Neuronal stem cell (in vitro differentiated cells): ENCODE data around the gene FRY.

Experiments used
- DNase-seq: peaks from one replicate; pipeline ENCODE4 v3.0.0-alpha.2; 2013; ENCODE audit warnings: low spot score
- H2AFZ ChIP-seq: one replicate; pipeline ENCODE4 v1.6.1; 2013; ENCODE audit warnings: mild to moderate bottlenecking, low read length, inconsistent platforms
- H2AK5ac ChIP-seq: 2 replicates; pipeline ENCODE4 v1.6.1; 2013; ENCODE audit warnings: low read depth, mild to moderate bottlenecking, inconsistent platforms, low read length, moderate library complexity, mixed read lengths
- H2BK120ac ChIP-seq: 2 replicates; pipeline ENCODE4 v1.6.1; 2013; ENCODE audit warnings: low read depth, mild to moderate bottlenecking, inconsistent platforms, low read length, moderate library complexity, mixed read lengths
- H2BK12ac ChIP-seq: one replicate; pipeline ENCODE4 v1.6.1; 2013; ENCODE audit warnings: low read length, inconsistent platforms
- H2BK15ac ChIP-seq: 2 replicates; pipeline ENCODE4 v1.6.1; 2013; ENCODE audit warnings: mild to moderate bottlenecking, low read length, inconsistent platforms, mixed read lengths
- H2BK5ac ChIP-seq: one replicate; pipeline ENCODE4 v1.6.1; 2013; ENCODE audit warnings: inconsistent platforms, mild to moderate bottlenecking, low read length, moderate library complexity
- H3K14ac ChIP-seq: one replicate; pipeline ENCODE4 v1.6.1; 2013; ENCODE audit warnings: low read length, inconsistent platforms
- H3K18ac ChIP-seq: 2 replicates; pipeline ENCODE4 v1.6.1; 2013; ENCODE audit warnings: low read length, inconsistent platforms
- H3K23ac ChIP-seq: 2 replicates; pipeline ENCODE4 v1.6.1; 2013; ENCODE audit warnings: low read depth, mild to moderate bottlenecking, mixed read lengths, low read length, inconsistent platforms; ENCODE audit not compliant: poor library complexity
- H3K27ac ChIP-seq: replicated peaks from 3 replicates; pipeline ENCODE4 v1.5.1; 2013; ENCODE audit warnings: low read length, inconsistent platforms
- H3K27me3 ChIP-seq, 3 experiments: 2 replicates each; pipeline ENCODE4 v1.6.1; 2013; ENCODE audit warnings: low read length in 3 of 3, mild to moderate bottlenecking in 2 of 3, inconsistent platforms in 1 of 3, low read depth in 1 of 3, mixed read lengths in 1 of 3, moderate library complexity in 1 of 3; ENCODE audit not compliant: control insufficient read depth in 3 of 3, insufficient read depth in 3 of 3
- H3K36me3 ChIP-seq, 2 donors: replicated peaks in 1 of 2; 2 replicates each; pipeline ENCODE4 v1.6.1; 2013; ENCODE audit warnings: low read length in 2 of 2; ENCODE audit not compliant: control insufficient read depth in 2 of 2, insufficient read depth in 2 of 2
- H3K4ac ChIP-seq: 2 replicates; pipeline ENCODE4 v1.6.1; 2013; ENCODE audit warnings: inconsistent platforms, mild to moderate bottlenecking, low read length, moderate library complexity
- H3K4me1 ChIP-seq, 2 donors: 1 replicate in 1 of 2; 2 replicates in 1 of 2; pipeline ENCODE4 v1.6.1; 2013; ENCODE audit warnings: low read length in 2 of 2, low read depth in 1 of 2; ENCODE audit not compliant: control insufficient read depth in 2 of 2, insufficient read depth in 1 of 2
- H3K4me2 ChIP-seq: one replicate; pipeline ENCODE4 v1.6.1; 2013; ENCODE audit warnings: mild to moderate bottlenecking, low read length, inconsistent platforms; ENCODE audit not compliant: insufficient read depth, poor library complexity, severe bottlenecking
- H3K4me3 ChIP-seq, 2 donors: 2 replicates each; pipeline ENCODE4 v1.5.1; 2013; ENCODE audit warnings: low read length in 2 of 2, mild to moderate bottlenecking in 2 of 2, inconsistent platforms in 1 of 2, moderate library complexity in 1 of 2
- H3K79me1 ChIP-seq: one replicate; pipeline ENCODE4 v1.6.1; 2013; ENCODE audit warnings: low read depth, mild to moderate bottlenecking, inconsistent platforms, low read length, moderate library complexity
- H3K9ac ChIP-seq: one replicate; pipeline ENCODE4 v1.6.1; 2013; ENCODE audit warnings: mild to moderate bottlenecking, low read depth, low read length, inconsistent platforms; ENCODE audit not compliant: poor library complexity
- H3K9me3 ChIP-seq, 2 donors: replicated peaks in 1 of 2; 2 replicates each; pipeline versions ENCODE3 to v1.6.1; 2013; ENCODE audit warnings: low read length in 2 of 2, mild to moderate bottlenecking in 2 of 2, inconsistent platforms in 1 of 2, low read depth in 1 of 2, mixed read lengths in 1 of 2, moderate library complexity in 1 of 2; ENCODE audit not compliant: control insufficient read depth in 2 of 2, insufficient read depth in 1 of 2
- H4K8ac ChIP-seq: one replicate; pipeline ENCODE4 v1.6.1; 2013; ENCODE audit warnings: low read depth, mild to moderate bottlenecking, inconsistent platforms, low read length, moderate library complexity
- H4K91ac ChIP-seq: one replicate; pipeline ENCODE4 v1.6.1; 2013; ENCODE audit warnings: low read length, low read depth, mild to moderate bottlenecking, inconsistent platforms; ENCODE audit not compliant: poor library complexity
- WGBS, 2 donors: extraction: QIAGEN DNeasy Blood & Tissue Kit; methylation state at CpG; one replicate each; pipeline ENCODE4 v1.1.7; 2013; ENCODE audit warnings: missing lambda C conversion rate in 2 of 2, mixed read lengths in 1 of 2; ENCODE audit not compliant: insufficient read length in 2 of 2, insufficient replicate concordance in 1 of 2; ENCODE audit errors: extremely low coverage in 2 of 2; 5-methylcytosine and 5-hydroxymethylcytosine counted together

The FRY gene

GRCh38 chr13:32256243-32256642 is 224.7 kb downstream of the FRY start:
- Histone ChIP-seq H3K27me3 (no peaks in the 10 kb centered on the region), H3K36me3 (no peaks in the 10 kb centered on the region), H3K4me2 (no peak overlapping the region), H2BK5ac (no peak overlapping the region), H3K4me3 (no peak overlapping the region), H4K91ac (no peak overlapping the region), H2BK120ac (no peak overlapping the region), H2BK15ac (no peak overlapping the region), H3K4ac (no peak overlapping the region), H3K9me3 (no peaks in the 10 kb centered on the region), H4K8ac (no peak overlapping the region), H2BK12ac (no peak overlapping the region), H3K9ac (no peak overlapping the region), H2AK5ac (no peak overlapping the region), H2AFZ (no peak overlapping the region), H3K79me1 (no peaks in the 10 kb centered on the region), H3K18ac (no peak overlapping the region), H3K23ac (no peak overlapping the region), H3K4me1 (peaks cover 4 to 5% of the 10 kb centered on the region in 2 donors), H3K27ac (no peak overlapping the region), H3K14ac (no peak overlapping the region)
- no peak for DNase-seq
- no CpG with 5 or more reads among the region's 4 CpGs for WGBS, 2 donors

GRCh38 chr13:32257649-32258048 is 226.1 kb downstream of the FRY start:
- no peaks in the 10 kb centered on the region for H3K9me3 ChIP-seq
- no peak overlapping the region for H2AK5ac ChIP-seq
- peaks cover 4 to 5% of the 10 kb centered on the region in 2 donors for H3K4me1 ChIP-seq
- no peak overlapping the region for H4K8ac ChIP-seq
- no peaks in the 10 kb centered on the region for H3K27me3 ChIP-seq
- no peak overlapping the region for H2BK15ac ChIP-seq
- H3K14ac ChIP-seq: no peak overlapping the region
- H3K18ac ChIP-seq: no peak overlapping the region
- no peak overlapping the region for H4K91ac ChIP-seq
- no peak overlapping the region for H3K27ac ChIP-seq
- no peak for DNase-seq
- H2AFZ ChIP-seq: no peak overlapping the region
- H2BK5ac ChIP-seq: no peak overlapping the region
- H3K23ac ChIP-seq: no peak overlapping the region
- H3K4ac ChIP-seq: no peak overlapping the region
- no peaks in the 10 kb centered on the region for H3K79me1 ChIP-seq
- no peaks in the 10 kb centered on the region for H3K36me3 ChIP-seq
- no peak overlapping the region for H3K4me2 ChIP-seq
- H2BK120ac ChIP-seq: no peak overlapping the region
- H2BK12ac ChIP-seq: no peak overlapping the region
- H3K4me3 ChIP-seq: no peak overlapping the region
- no peak overlapping the region for H3K9ac ChIP-seq

DNA sequence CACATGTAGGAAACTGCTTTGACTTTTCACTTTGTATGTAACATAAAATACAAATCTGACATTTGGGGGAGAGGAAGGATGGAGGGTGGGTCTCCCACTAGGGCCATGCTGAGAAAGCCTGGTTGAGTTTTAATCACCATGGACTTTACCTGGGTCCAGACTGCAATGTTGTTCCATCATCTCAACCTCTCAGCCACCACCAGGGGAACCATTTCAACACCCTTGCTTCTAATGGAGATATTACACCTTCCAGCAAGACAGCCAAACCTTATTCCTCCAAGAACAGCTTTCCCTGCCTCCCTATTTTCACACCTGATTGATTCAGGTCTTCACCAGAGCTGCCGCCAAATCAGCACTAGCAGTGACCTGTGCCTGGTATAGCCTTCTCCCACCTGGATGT is 227.5 kb downstream of the FRY start:
- Histone ChIP-seq H3K27ac (no peak overlapping the region), H4K91ac (no peak overlapping the region), H3K4me2 (no peak overlapping the region), H3K36me3 (no peaks in the 10 kb centered on the region), H3K27me3 (no peaks in the 10 kb centered on the region), H3K4me1 (peaks cover 4 to 5% of the 10 kb centered on the region in 2 donors), H3K14ac (no peak overlapping the region), H4K8ac (no peak overlapping the region), H2BK5ac (no peak overlapping the region), H2BK120ac (no peak overlapping the region), H2AK5ac (no peak overlapping the region), H3K23ac (no peak overlapping the region), H3K4me3 (no peak overlapping the region), H2AFZ (no peak overlapping the region), H3K79me1 (no peaks in the 10 kb centered on the region), H3K18ac (no peak overlapping the region), H3K9me3 (no peaks in the 10 kb centered on the region), H3K4ac (no peak overlapping the region), H3K9ac (no peak overlapping the region), H2BK15ac (no peak overlapping the region), H2BK12ac (no peak overlapping the region)
- no peak for DNase-seq
- WGBS, 2 donors: no CpG with 5 or more reads among the region's 1 CpG

GRCh38 chr13:32261567-32261966 is 230.0 kb downstream of the FRY start:
- Histone ChIP-seq H4K91ac (no peak overlapping the region), H3K9ac (no peak overlapping the region), H2BK15ac (no peak overlapping the region), H2BK5ac (no peak overlapping the region), H3K27ac (no peak overlapping the region), H3K36me3 (peaks cover 0 to 4% of the 10 kb centered on the region in 2 donors), H3K4me1 (no peaks in the 10 kb centered on the region), H3K4ac (no peak overlapping the region), H4K8ac (no peak overlapping the region), H2BK120ac (no peak overlapping the region), H3K4me3 (no peak overlapping the region), H3K4me2 (no peak overlapping the region), H3K14ac (no peak overlapping the region), H3K18ac (no peak overlapping the region), H2AK5ac (no peak overlapping the region), H2AFZ (no peak overlapping the region), H3K9me3 (no peaks in the 10 kb centered on the region), H3K23ac (no peak overlapping the region), H3K79me1 (no peaks in the 10 kb centered on the region), H3K27me3 (no peaks in the 10 kb centered on the region), H2BK12ac (no peak overlapping the region)
- DNase-seq: no peak
- WGBS, 2 donors: no CpG with 5 or more reads among the region's 9 CpGs
